Measurements from ENCODE around the gene GPLD1. TPM values are rescaled to one million over a fixed set of nuclear protein-coding genes. Genes with fewer than 3 reads are reported as not detected.

The GPLD1 gene
- total and polyA plus RNA-seq, 4 donors: 15.5 to 62.0 (median 22.2) TPM

DNA sequence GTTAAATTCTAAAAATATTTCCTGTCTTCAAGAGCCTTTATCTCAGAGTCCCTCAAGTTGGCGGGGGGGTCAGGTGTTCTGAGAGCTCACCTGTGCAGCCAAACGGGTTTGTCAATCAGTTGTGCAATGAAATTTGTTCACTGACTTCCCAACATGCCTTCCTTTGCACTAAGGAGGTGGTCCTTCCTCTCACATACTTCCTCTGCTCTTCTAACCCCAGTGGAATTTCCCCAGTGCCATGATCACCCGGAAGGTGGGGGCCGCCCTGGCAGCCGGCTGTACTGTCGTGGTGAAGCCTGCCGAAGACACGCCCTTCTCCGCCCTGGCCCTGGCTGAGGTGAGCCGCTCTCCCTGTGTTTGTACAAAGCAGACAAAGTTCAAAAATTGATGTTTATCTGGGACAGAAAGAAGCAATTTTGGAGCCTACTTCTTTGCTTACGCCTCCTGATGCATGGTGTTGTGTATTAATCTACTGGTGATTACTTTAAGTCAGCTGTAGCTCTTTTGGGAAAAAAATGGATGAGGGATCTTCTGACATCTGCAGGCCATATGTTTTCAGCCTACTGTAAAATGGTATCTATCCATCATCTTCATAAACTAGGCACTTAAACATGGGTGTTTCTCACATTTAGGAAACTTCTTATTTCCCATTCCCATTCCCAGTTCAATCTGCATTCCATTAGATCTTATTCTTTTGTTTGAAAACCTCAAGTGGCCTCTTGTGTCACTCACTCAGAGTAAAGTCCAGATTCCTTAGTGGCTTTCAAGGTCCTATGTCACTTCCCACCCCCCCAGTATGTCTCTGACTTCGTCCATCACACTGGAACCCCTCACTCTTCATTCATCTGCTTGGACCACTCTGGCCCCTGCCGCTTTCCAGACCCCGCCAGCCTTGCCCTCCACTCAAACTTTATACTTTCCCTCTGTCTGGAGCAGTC, 15.5 kb upstream of the GPLD1 start:
- Histone ChIP-seq H3K27ac (ENCODE audit: low read depth in 1 of 2, low read length in 2 of 2) (peak overlapping the region; percentile 19 to 31), H3K36me3 (ENCODE audit: control insufficient read depth in 4 of 4, insufficient read depth in 3 of 4, low read depth in 1 of 4, low read length in 3 of 4) (peaks cover 3 to 13% (median 11%) of the 10 kb centered on the region in 4 donors), H3K27me3 (ENCODE audit: control insufficient read depth in 4 of 4, insufficient read depth in 4 of 4, low read length in 3 of 4) (no peaks in the 10 kb centered on the region), H3K9ac (ENCODE audit: low read depth in 1 of 2, low read length in 2 of 2) (no peak overlapping the region), H3K4me3 (ENCODE audit: low read depth in 1 of 3, low read length in 3 of 3) (no peak overlapping the region), H3K4me1 (ENCODE audit: control insufficient read depth in 4 of 4, insufficient read depth in 4 of 4, low read length in 3 of 4) (peaks cover 4 to 19% (median 15%) of the 10 kb centered on the region in 4 donors), H3K9me3 (ENCODE audit: control insufficient read depth in 4 of 4, low read length in 3 of 4) (no peaks in the 10 kb centered on the region)
- TF ChIP-seq GABPA (IDR thresholded peaks at IDR 0.05 in 1 of 2, conservative IDR thresholded peaks at IDR 0.05 in 1 of 2) (peak in 1 of 2 donors; percentile 24), FOXA2 (IDR thresholded peaks at IDR 0.05) (peak; percentile 37), TAF1 (conservative IDR thresholded peaks at IDR 0.05) (no peak), NR2F2 (IDR thresholded peaks at IDR 0.05) (no peak), JUND (IDR thresholded peaks at IDR 0.05) (peak in 1 of 2 donors; percentile 43), HNF4A (conservative IDR thresholded peaks at IDR 0.05) (peak; percentile 75 to 77), RAD21 (IDR thresholded peaks at IDR 0.05) (peak; percentile 22 to 51), SP1 (IDR thresholded peaks at IDR 0.05) (peak; percentile 80), HNF4G (IDR thresholded peaks at IDR 0.05) (no peak), YY1 (IDR thresholded peaks at IDR 0.05) (peak; percentile 58), FOXA1 (IDR thresholded peaks at IDR 0.05) (no peak), RXRA (IDR thresholded peaks at IDR 0.05) (peak; percentile 61 to 74)
- TF ChIP-seq, protein P1, sequence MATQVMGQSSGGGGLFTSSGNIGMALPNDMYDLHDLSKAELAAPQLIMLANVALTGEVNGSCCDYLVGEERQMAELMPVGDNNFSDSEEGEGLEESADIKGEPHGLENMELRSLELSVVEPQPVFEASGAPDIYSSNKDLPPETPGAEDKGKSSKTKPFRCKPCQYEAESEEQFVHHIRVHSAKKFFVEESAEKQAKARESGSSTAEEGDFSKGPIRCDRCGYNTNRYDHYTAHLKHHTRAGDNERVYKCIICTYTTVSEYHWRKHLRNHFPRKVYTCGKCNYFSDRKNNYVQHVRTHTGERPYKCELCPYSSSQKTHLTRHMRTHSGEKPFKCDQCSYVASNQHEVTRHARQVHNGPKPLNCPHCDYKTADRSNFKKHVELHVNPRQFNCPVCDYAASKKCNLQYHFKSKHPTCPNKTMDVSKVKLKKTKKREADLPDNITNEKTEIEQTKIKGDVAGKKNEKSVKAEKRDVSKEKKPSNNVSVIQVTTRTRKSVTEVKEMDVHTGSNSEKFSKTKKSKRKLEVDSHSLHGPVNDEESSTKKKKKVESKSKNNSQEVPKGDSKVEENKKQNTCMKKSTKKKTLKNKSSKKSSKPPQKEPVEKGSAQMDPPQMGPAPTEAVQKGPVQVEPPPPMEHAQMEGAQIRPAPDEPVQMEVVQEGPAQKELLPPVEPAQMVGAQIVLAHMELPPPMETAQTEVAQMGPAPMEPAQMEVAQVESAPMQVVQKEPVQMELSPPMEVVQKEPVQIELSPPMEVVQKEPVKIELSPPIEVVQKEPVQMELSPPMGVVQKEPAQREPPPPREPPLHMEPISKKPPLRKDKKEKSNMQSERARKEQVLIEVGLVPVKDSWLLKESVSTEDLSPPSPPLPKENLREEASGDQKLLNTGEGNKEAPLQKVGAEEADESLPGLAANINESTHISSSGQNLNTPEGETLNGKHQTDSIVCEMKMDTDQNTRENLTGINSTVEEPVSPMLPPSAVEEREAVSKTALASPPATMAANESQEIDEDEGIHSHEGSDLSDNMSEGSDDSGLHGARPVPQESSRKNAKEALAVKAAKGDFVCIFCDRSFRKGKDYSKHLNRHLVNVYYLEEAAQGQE (IDR thresholded peaks at IDR 0.05): peak; percentile 31
- TF ChIP-seq, protein P2, sequence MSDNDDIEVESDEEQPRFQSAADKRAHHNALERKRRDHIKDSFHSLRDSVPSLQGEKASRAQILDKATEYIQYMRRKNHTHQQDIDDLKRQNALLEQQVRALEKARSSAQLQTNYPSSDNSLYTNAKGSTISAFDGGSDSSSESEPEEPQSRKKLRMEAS (IDR thresholded peaks at IDR 0.05): peak; percentile 16
- DNase-seq (ENCODE audit: low spot score): no peak
- WGBS: 48% methylated on average over 14 of the region's 14 CpGs

DNA sequence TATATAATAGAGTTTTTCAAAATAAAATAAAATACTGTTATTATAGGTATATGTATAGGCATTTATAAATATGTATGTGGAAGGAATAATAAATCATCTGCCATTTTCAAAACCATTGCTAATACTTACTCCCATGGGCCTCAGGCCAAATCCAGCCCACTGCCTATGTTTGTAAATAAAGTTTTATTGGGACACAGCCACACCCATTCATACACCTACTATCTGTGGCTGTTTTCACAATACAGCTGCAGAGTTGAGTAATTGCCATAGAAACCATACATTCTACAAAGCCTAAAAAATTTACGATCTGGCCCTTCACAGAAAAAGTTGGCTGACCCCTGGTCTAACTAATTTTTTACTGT, 14.9 kb upstream of the GPLD1 start:
- Histone ChIP-seq H3K4me3 (ENCODE audit: low read depth in 1 of 3, low read length in 3 of 3) (no peak overlapping the region), H3K27ac (ENCODE audit: low read depth in 1 of 2, low read length in 2 of 2) (peak overlapping the region in 1 of 2 donors; percentile 19), H3K36me3 (ENCODE audit: control insufficient read depth in 4 of 4, insufficient read depth in 3 of 4, low read depth in 1 of 4, low read length in 3 of 4) (peaks cover 3 to 13% (median 11%) of the 10 kb centered on the region in 4 donors), H3K9me3 (ENCODE audit: control insufficient read depth in 4 of 4, low read length in 3 of 4) (no peaks in the 10 kb centered on the region), H3K27me3 (ENCODE audit: control insufficient read depth in 4 of 4, insufficient read depth in 4 of 4, low read length in 3 of 4) (no peaks in the 10 kb centered on the region), H3K9ac (ENCODE audit: low read depth in 1 of 2, low read length in 2 of 2) (no peak overlapping the region), H3K4me1 (ENCODE audit: control insufficient read depth in 4 of 4, insufficient read depth in 4 of 4, low read length in 3 of 4) (peaks cover 4 to 19% (median 15%) of the 10 kb centered on the region in 4 donors)
- WGBS: 75% methylated on average over 1 of the region's 1 CpG
- DNase-seq (ENCODE audit: low spot score): no peak
- TF ChIP-seq, protein P1 (IDR thresholded peaks at IDR 0.05): no peak
- no peak for TF ChIP-seq YY1 (IDR thresholded peaks at IDR 0.05)
- TF ChIP-seq RXRA (IDR thresholded peaks at IDR 0.05): no peak
- TF ChIP-seq, protein P3, sequence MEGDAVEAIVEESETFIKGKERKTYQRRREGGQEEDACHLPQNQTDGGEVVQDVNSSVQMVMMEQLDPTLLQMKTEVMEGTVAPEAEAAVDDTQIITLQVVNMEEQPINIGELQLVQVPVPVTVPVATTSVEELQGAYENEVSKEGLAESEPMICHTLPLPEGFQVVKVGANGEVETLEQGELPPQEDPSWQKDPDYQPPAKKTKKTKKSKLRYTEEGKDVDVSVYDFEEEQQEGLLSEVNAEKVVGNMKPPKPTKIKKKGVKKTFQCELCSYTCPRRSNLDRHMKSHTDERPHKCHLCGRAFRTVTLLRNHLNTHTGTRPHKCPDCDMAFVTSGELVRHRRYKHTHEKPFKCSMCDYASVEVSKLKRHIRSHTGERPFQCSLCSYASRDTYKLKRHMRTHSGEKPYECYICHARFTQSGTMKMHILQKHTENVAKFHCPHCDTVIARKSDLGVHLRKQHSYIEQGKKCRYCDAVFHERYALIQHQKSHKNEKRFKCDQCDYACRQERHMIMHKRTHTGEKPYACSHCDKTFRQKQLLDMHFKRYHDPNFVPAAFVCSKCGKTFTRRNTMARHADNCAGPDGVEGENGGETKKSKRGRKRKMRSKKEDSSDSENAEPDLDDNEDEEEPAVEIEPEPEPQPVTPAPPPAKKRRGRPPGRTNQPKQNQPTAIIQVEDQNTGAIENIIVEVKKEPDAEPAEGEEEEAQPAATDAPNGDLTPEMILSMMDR (IDR thresholded peaks at IDR 0.05; ENCODE audit: low read depth, low read length, missing input control): no peak
- no peak for TF ChIP-seq HNF4A (conservative IDR thresholded peaks at IDR 0.05)
- no peak for TF ChIP-seq SP1 (IDR thresholded peaks at IDR 0.05)
- no peak for TF ChIP-seq GABPA (IDR thresholded peaks at IDR 0.05 in 1 of 2, conservative IDR thresholded peaks at IDR 0.05 in 1 of 2)
- TF ChIP-seq, protein P4, sequence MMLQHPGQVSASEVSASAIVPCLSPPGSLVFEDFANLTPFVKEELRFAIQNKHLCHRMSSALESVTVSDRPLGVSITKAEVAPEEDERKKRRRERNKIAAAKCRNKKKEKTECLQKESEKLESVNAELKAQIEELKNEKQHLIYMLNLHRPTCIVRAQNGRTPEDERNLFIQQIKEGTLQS (IDR thresholded peaks at IDR 0.05): no peak
- TF ChIP-seq FOXA1 (IDR thresholded peaks at IDR 0.05): no peak
- no peak for TF ChIP-seq FOXA2 (IDR thresholded peaks at IDR 0.05)
- no peak for TF ChIP-seq EGR1 (IDR thresholded peaks at IDR 0.05; ENCODE audit: low read depth in 2 of 2)
- TF ChIP-seq TAF1 (conservative IDR thresholded peaks at IDR 0.05): no peak
- no peak for TF ChIP-seq JUND (IDR thresholded peaks at IDR 0.05)
- TF ChIP-seq RAD21 (IDR thresholded peaks at IDR 0.05): no peak
- no peak for TF ChIP-seq HNF4G (IDR thresholded peaks at IDR 0.05)
